ENCODE results near the gene THADA. TPM values are rescaled to one million over a fixed set of nuclear protein-coding genes. Genes with fewer than 3 reads are reported as not detected.

The THADA gene
- total and polyA plus RNA-seq, 7 experiments from 2014 or later: 11.7 to 43.0 (median 39.6) TPM

GRCh38 chr2:43585708-43586107 lies 10.1 kb downstream of the THADA start:
- peaks cover 2 to 20% (median 13%) of the 10 kb centered on the region in 7 donors for H3K4me1 Mint-ChIP-seq
- H3K4me1 ChIP-seq (ENCODE audit: control insufficient read depth in 2 of 2, insufficient read depth in 2 of 2, low read length in 2 of 2): no peaks in the 10 kb centered on the region
- ChIA-PET POLR2A (no interaction called here), CTCF (no interaction called here)
- H3K36me3 Mint-ChIP-seq: peaks cover 13 to 41% (median 32%) of the 10 kb centered on the region in 5 donors
- no peak overlapping the region for H3K4me3 ChIP-seq (ENCODE audit: low read length)
- ATAC-seq (no peak), DNase-seq (no peak)
- no peak overlapping the region for H3K27ac Mint-ChIP-seq
- H3K9me3 Mint-ChIP-seq: no peaks in the 10 kb centered on the region
- H3K27me3 ChIP-seq (ENCODE audit: control insufficient read depth in 2 of 2, insufficient read depth in 2 of 2, low read length in 2 of 2): no peaks in the 10 kb centered on the region
- no peak overlapping the region for H3K27ac ChIP-seq (ENCODE audit: low read depth, low read length)
- H3K9me3 ChIP-seq (ENCODE audit: control insufficient read depth in 2 of 3, low read length in 3 of 3): no peaks in the 10 kb centered on the region
- intact Hi-C loops (cut with micrococcal nuclease): no loop called here
- H3K27me3 Mint-ChIP-seq: no peaks in the 10 kb centered on the region
- H3K36me3 ChIP-seq (ENCODE audit: control insufficient read depth in 2 of 3, insufficient read depth in 3 of 3, low read length in 3 of 3): peaks cover 19 to 68% (median 22%) of the 10 kb centered on the region in 3 experiments
- H3K4me3 Mint-ChIP-seq: no peak overlapping the region

DNA sequence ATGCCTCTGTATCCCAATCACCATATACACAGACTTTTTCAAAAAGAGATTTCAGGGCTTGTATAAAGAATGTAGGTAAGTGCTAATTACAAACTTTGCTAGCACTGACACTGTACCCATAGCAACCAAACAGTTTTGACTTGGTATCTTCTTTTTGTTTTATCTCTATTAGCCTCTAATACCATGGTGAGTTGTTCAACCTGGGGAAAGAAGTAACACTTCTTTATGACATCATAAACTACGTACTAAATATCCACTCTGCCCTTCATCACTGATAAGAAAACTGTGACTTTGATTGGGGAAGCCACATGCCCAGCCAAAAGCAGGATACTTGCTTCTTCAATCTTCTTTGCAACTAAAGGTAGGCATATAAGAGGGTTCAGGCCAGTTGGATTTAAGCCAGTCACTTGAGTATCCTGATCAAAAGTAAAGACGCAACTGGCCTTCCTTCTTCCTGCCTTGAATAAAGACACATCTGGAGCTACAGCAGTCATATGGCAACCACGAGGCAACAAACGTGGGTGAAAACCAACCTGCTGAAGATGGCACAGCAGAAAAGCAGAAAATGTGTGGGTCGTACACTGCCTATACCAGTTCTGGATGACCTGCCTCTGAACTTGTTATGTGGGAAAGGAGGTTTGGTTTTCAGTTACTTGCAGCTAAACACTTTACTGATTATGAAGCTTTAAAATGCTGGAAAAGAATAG lies 16.4 kb downstream of the THADA start:
- ChIA-PET POLR2A (interaction anchor here (0.6 kb wide), 1 partner anchor 581 kb away, joined by 3 read pairs; no protein-coding TSS in a partner anchor), CTCF (interaction anchor here (0.6 to 0.8 kb wide), 2 partner anchors 308 to 749 kb away, joined by 3 to 5 read pairs; no protein-coding TSS in a partner anchor)
- Histone ChIP-seq H3K36me3 (ENCODE audit: control insufficient read depth in 2 of 3, insufficient read depth in 3 of 3, low read length in 3 of 3) (peaks cover 24 to 60% (median 29%) of the 10 kb centered on the region in 3 experiments), H3K27ac (ENCODE audit: low read depth, low read length) (no peak overlapping the region), H3K4me1 (ENCODE audit: control insufficient read depth in 2 of 2, insufficient read depth in 2 of 2, low read length in 2 of 2) (no peaks in the 10 kb centered on the region), H3K4me3 (ENCODE audit: low read length) (no peak overlapping the region), H3K9me3 (ENCODE audit: control insufficient read depth in 2 of 3, low read length in 3 of 3) (no peaks in the 10 kb centered on the region), H3K27me3 (ENCODE audit: control insufficient read depth in 2 of 2, insufficient read depth in 2 of 2, low read length in 2 of 2) (no peaks in the 10 kb centered on the region)
- no peaks in the 10 kb centered on the region for H3K9me3 Mint-ChIP-seq
- peaks cover 13 to 43% (median 33%) of the 10 kb centered on the region in 5 donors for H3K36me3 Mint-ChIP-seq
- peaks cover under 1 to 15% (median 11%) of the 10 kb centered on the region in 7 donors for H3K4me1 Mint-ChIP-seq
- no peaks in the 10 kb centered on the region for H3K27me3 Mint-ChIP-seq
- intact Hi-C loops (cut with micrococcal nuclease): no loop called here
- H3K27ac Mint-ChIP-seq: peak overlapping the region in 4 of 9 donors; percentile 1 to 53 (median 40)
- ATAC-seq (no peak), DNase-seq (no peak)
- no peak overlapping the region for H3K4me3 Mint-ChIP-seq

DNA sequence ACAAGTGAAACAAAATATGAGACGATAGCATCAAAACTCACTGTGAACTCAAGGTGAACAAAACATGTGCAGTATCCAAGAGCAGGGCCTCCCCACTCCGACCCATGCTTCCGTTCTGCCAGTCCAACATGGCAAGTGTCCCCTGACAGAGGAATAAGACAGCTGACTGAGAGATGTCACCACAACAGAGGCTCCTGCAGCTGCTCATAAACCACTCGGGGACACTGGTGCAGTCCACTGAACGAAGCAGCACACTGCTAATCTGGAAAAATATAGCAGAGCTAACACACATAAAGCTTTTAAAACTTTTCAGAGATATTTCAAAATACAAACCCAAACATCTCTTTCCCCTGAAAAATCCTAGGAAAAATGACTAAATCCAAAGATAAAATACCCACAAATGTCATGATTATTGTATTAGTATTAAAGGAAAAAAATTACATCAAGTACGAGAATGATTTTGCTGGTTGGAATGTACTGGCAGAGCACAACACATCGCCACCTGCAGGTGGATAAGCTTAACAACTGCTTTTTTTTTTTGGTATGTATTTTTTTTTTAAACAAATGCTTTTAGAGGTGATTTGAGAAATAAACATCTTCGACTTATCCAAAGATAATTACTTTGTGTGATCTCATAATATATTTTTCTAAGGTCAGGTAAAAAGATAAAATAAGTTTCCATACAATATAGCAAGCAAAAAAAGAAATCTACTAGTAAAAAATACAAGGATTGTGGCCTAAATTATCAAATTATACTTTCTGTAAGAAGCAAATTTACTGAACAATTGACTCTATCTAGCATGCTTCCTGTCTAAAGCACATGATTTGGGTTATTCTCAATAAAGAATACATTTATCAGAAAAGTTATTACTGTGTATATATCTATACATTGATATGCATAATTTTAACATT lies 18.6 kb downstream of the THADA start:
- DNase-seq (peak in 7 of 9 donors; percentile 15 to 54 (median 44)), ATAC-seq (peak; percentile 70)
- Mint-ChIP-seq H3K4me3 (no peak overlapping the region), H3K27me3 (no peaks in the 10 kb centered on the region), H3K4me1 (peaks cover 0 to 12% (median 6%) of the 10 kb centered on the region in 7 donors), H3K9me3 (no peaks in the 10 kb centered on the region), H3K36me3 (peaks cover 9 to 41% (median 31%) of the 10 kb centered on the region in 5 donors), H3K27ac (no peak overlapping the region)
- CTCF ChIA-PET: interaction anchor here (0.6 to 2.2 kb wide), 12 partner anchors 10 to 748 kb away, joined by 3 to 16 read pairs (median 5); no protein-coding TSS in a partner anchor
- Histone ChIP-seq H3K27me3 (ENCODE audit: control insufficient read depth in 2 of 2, insufficient read depth in 2 of 2, low read length in 2 of 2) (no peaks in the 10 kb centered on the region), H3K4me1 (ENCODE audit: control insufficient read depth in 2 of 2, insufficient read depth in 2 of 2, low read length in 2 of 2) (no peaks in the 10 kb centered on the region), H3K9me3 (ENCODE audit: control insufficient read depth in 2 of 3, low read length in 3 of 3) (no peaks in the 10 kb centered on the region), H3K36me3 (ENCODE audit: control insufficient read depth in 2 of 3, insufficient read depth in 3 of 3, low read length in 3 of 3) (peaks cover 21 to 65% (median 25%) of the 10 kb centered on the region in 3 experiments), H3K27ac (ENCODE audit: low read depth, low read length) (no peak overlapping the region), H3K4me3 (ENCODE audit: low read length) (no peak overlapping the region)
- POLR2A ChIA-PET: interaction anchor here (0.6 to 0.7 kb wide), 3 partner anchors 16 to 1852 kb away, joined by 3 to 4 read pairs (median 3); no protein-coding TSS in a partner anchor
- intact Hi-C loops (cut with micrococcal nuclease): loop anchor here (1.0 to 2.0 kb wide), 4 partner anchors 32 to 750 kb away; no protein-coding TSS in a partner anchor

DNA sequence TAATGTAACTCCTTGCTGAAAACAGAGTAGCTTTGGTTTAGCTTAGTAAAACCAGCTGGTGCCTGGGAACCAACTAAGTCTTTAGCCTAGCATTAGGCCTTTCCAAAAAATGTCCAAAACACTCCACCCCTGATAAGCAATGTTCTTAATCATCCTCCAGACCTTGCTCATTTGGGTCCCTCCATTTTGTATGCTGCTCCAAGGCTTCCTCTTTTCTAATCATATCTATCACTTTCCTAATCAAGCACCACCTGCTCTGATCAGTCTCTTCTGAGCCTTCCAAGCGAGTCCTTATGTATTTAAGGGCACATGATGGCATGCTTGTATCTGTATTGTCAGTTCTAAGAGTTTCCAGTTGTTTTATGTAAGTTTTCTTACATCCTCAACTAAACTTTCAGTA lies 23.6 kb downstream of the THADA start:
- Histone ChIP-seq H3K36me3 (ENCODE audit: control insufficient read depth in 2 of 3, insufficient read depth in 3 of 3, low read length in 3 of 3) (peaks cover 9 to 72% (median 22%) of the 10 kb centered on the region in 3 experiments), H3K4me3 (ENCODE audit: low read length) (no peak overlapping the region), H3K27ac (ENCODE audit: low read depth, low read length) (no peak overlapping the region), H3K9me3 (ENCODE audit: control insufficient read depth in 2 of 3, low read length in 3 of 3) (no peaks in the 10 kb centered on the region), H3K27me3 (ENCODE audit: control insufficient read depth in 2 of 2, insufficient read depth in 2 of 2, low read length in 2 of 2) (no peaks in the 10 kb centered on the region), H3K4me1 (ENCODE audit: control insufficient read depth in 2 of 2, insufficient read depth in 2 of 2, low read length in 2 of 2) (peaks cover 0 to 8% of the 10 kb centered on the region in 2 donors)
- no peaks in the 10 kb centered on the region for H3K27me3 Mint-ChIP-seq
- peaks cover 10 to 51% (median 30%) of the 10 kb centered on the region in 5 donors for H3K36me3 Mint-ChIP-seq
- no peak overlapping the region for H3K4me3 Mint-ChIP-seq
- intact Hi-C loops (cut with micrococcal nuclease): no loop called here
- H3K4me1 Mint-ChIP-seq: peaks cover 0 to 25% (median 0%) of the 10 kb centered on the region in 7 donors
- H3K27ac Mint-ChIP-seq: peak overlapping the region in 1 of 9 donors; percentile 62
- ATAC-seq (no peak), DNase-seq (no peak)
- H3K9me3 Mint-ChIP-seq: no peaks in the 10 kb centered on the region
- POLR2A ChIA-PET: no interaction called here
- CTCF ChIA-PET: interaction anchor here (1.3 kb wide), 1 partner anchor 744 kb away, joined by 3 read pairs; no protein-coding TSS in a partner anchor

DNA sequence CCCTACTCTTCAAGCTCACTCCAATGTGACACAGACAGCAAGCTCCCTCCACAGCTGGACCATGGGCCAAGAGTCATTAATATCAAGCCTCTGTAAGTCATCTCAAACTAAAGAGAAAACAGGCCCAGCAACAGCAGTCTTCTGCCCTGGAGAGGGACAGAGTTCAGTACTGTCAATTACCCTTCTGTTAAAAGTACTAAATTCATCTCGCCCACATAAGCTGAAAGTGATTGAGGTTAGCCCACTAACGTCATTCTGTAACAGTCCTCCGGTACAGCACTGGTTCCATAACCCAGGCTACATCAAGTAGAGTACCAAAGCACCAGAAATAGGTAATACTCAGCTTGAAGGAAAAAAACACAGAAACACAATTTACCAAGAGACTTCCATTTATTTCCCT lies 25.9 kb downstream of the THADA start:
- intact Hi-C loops (cut with micrococcal nuclease): loop anchor here in 1 of 2 donors (1.0 kb wide), 1 partner anchor 11 kb away; no protein-coding TSS in a partner anchor
- POLR2A ChIA-PET: no interaction called here

DNA sequence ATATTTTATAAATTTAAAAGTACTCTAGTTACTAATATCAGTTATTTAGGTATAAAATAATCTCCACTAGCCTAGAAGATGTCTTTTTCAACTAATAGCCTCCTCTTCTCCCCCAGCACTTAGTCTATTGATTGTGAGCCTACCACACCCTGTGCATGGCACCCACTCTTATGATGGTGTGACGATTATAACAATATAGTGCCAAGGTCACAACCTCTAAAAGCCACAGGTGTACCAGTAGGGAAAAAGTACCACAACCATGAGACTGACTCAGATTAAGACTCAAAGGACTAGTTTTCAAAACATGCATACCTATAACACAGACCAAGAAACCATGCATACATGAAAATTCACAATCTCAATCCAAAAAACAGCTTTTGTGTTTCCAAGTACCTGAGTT lies 27.6 kb downstream of the THADA start:
- ATAC-seq (no peak), DNase-seq (no peak)
- POLR2A ChIA-PET: no interaction called here
- H3K4me1 ChIP-seq (ENCODE audit: control insufficient read depth in 2 of 2, insufficient read depth in 2 of 2, low read length in 2 of 2): peaks cover 0 to 12% of the 10 kb centered on the region in 2 donors
- Mint-ChIP-seq H3K9me3 (no peaks in the 10 kb centered on the region), H3K4me1 (peaks cover 0 to 48% (median 7%) of the 10 kb centered on the region in 7 donors), H3K36me3 (peaks cover 10 to 55% (median 37%) of the 10 kb centered on the region in 5 donors), H3K4me3 (no peak overlapping the region), H3K27ac (peak overlapping the region in 1 of 9 donors; percentile 15), H3K27me3 (no peaks in the 10 kb centered on the region)
- no peaks in the 10 kb centered on the region for H3K27me3 ChIP-seq (ENCODE audit: control insufficient read depth in 2 of 2, insufficient read depth in 2 of 2, low read length in 2 of 2)
- CTCF ChIA-PET: interaction anchor here (1.1 kb wide), 1 partner anchor 8 kb away, joined by 6 read pairs; no protein-coding TSS in a partner anchor
- H3K27ac ChIP-seq (ENCODE audit: low read depth, low read length): no peak overlapping the region
- peaks cover 4 to 60% (median 15%) of the 10 kb centered on the region in 3 experiments for H3K36me3 ChIP-seq (ENCODE audit: control insufficient read depth in 2 of 3, insufficient read depth in 3 of 3, low read length in 3 of 3)
- no peaks in the 10 kb centered on the region for H3K9me3 ChIP-seq (ENCODE audit: control insufficient read depth in 2 of 3, low read length in 3 of 3)
- intact Hi-C loops (cut with micrococcal nuclease): no loop called here
- no peak overlapping the region for H3K4me3 ChIP-seq (ENCODE audit: low read length)

More for the DNA sequence above, 25.9 kb downstream of the THADA start:
- Mint-ChIP-seq H3K4me1 (peaks cover 0 to 37% (median 7%) of the 10 kb centered on the region in 7 donors), H3K27me3 (no peaks in the 10 kb centered on the region), H3K27ac (peak overlapping the region in 2 of 9 donors; percentile 17 to 64), H3K9me3 (no peaks in the 10 kb centered on the region), H3K36me3 (peaks cover 10 to 56% (median 35%) of the 10 kb centered on the region in 5 donors), H3K4me3 (peak overlapping the region in 1 of 10 donors; percentile 61)
- no peaks in the 10 kb centered on the region for H3K9me3 ChIP-seq (ENCODE audit: control insufficient read depth in 2 of 3, low read length in 3 of 3)
- no peak overlapping the region for H3K4me3 ChIP-seq (ENCODE audit: low read length)
- peaks cover 9 to 66% (median 22%) of the 10 kb centered on the region in 3 experiments for H3K36me3 ChIP-seq (ENCODE audit: control insufficient read depth in 2 of 3, insufficient read depth in 3 of 3, low read length in 3 of 3)
- no peak overlapping the region for H3K27ac ChIP-seq (ENCODE audit: low read depth, low read length)
- peaks cover 0 to 12% of the 10 kb centered on the region in 2 donors for H3K4me1 ChIP-seq (ENCODE audit: control insufficient read depth in 2 of 2, insufficient read depth in 2 of 2, low read length in 2 of 2)
- no peak for DNase-seq
- CTCF ChIA-PET: interaction anchor here (1.2 kb wide), 1 partner anchor 713 kb away, joined by 3 read pairs; no protein-coding TSS in a partner anchor
- ATAC-seq: no peak
- H3K27me3 ChIP-seq (ENCODE audit: control insufficient read depth in 2 of 2, insufficient read depth in 2 of 2, low read length in 2 of 2): no peaks in the 10 kb centered on the region
